HepG2 (cell line): ENCODE data around the gene AMIGO1. TPM values are rescaled to one million over a fixed set of nuclear protein-coding genes. Genes with fewer than 3 reads are reported as not detected.

ENCODE experiments used
- ATF6 ChIP-seq: sonication (generic); formaldehyde crosslinking; conservative IDR thresholded peaks from 2 replicates; pipeline ENCODE4 v1.4.0; 2020; ENCODE audit warnings: missing genetic modification reagents
- XRCC5 ChIP-seq: fragments of 200-400 bp; formaldehyde crosslinking; optimal IDR thresholded peaks from 2 replicates; pipeline ENCODE3; 2017; ENCODE audit warnings: mild to moderate bottlenecking, low read length
- ZBED4 ChIP-seq: sonication (generic); formaldehyde crosslinking; IDR thresholded peaks from 2 replicates; pipeline ENCODE4 v1.4.0; 2020; ENCODE audit warnings: missing genetic modification reagents, borderline replicate concordance
- ZMYM3 ChIP-seq: sonication (generic); formaldehyde crosslinking; IDR thresholded peaks from 2 replicates; pipeline ENCODE4 v1.5.1; 2020; ENCODE audit warnings: mild to moderate bottlenecking, missing genetic modification reagents
- ZNF235 ChIP-seq: sonication (generic); formaldehyde crosslinking; IDR thresholded peaks from 2 replicates; pipeline ENCODE4 v1.8.1; 2023; ENCODE audit warnings: mild to moderate bottlenecking, missing genetic modification reagents, borderline replicate concordance
- ZNF280D ChIP-seq: sonication (generic); formaldehyde crosslinking; IDR thresholded peaks from 2 replicates; pipeline ENCODE4 v1.5.1; 2020; ENCODE audit warnings: mild to moderate bottlenecking, missing genetic modification reagents
- polyA plus RNA-seq, 8 experiments: library from polyadenylated mRNA; depleted of rRNA in 3 of 8; stranded (reverse) in 7 of 8; unstranded in 1 of 8; fragments of >200 nt; fragmentation: Illumina TruSeq in 4 of 8; extraction: Trizol in 4 of 8; gene quantifications; 2 replicates each; pipeline versions ENCODE4 v1.2.1 to v1.2.3, GENCODE V29; 2011 to 2016; ENCODE audit warnings: low read depth in 4 of 8, missing spikeins in 1 of 8, mixed read lengths in 1 of 8; ENCODE audit not compliant: insufficient read depth in 1 of 8
- total RNA-seq, 5 experiments: library from RNA; depleted of rRNA; stranded (reverse); fragments of >200 nt; fragmentation: Illumina TruSeq; extraction: Trizol; gene quantifications; 2 replicates each; pipeline ENCODE4 v1.2.3, GENCODE V29; 2016; ENCODE audit warnings: low read depth in 1 of 5
- TF ChIP-seq, protein P1 (sequence below): sonication (generic); formaldehyde crosslinking; IDR thresholded peaks from 2 replicates; pipeline ENCODE4 v1.9.0; 2022; ENCODE audit warnings: missing genetic modification reagents, mild to moderate bottlenecking, borderline replicate concordance
- TF ChIP-seq, protein P2 (sequence below): sonication (generic); formaldehyde crosslinking; IDR thresholded peaks from 2 replicates; pipeline ENCODE4 v1.4.0; 2020; ENCODE audit warnings: missing genetic modification reagents
- TF ChIP-seq, protein P3 (sequence below): sonication (generic); formaldehyde crosslinking; IDR thresholded peaks from 2 replicates; pipeline ENCODE4 v1.4.0; 2020; ENCODE audit warnings: missing genetic modification reagents, mild to moderate bottlenecking, borderline replicate concordance

Gene AMIGO1
- total and polyA plus RNA-seq, 2 of the 13 experiments (the other 11 are each of a cell fraction or from before 2014, with no cell fraction given), result 0.40 to 1.3 TPM

- 0 out of 2 replicates have a peak, but pooled peaks have one; percentile 20 for TF ChIP-seq ZBED4 (CRISPR knock-in tag)
- TF ChIP-seq, protein P1, sequence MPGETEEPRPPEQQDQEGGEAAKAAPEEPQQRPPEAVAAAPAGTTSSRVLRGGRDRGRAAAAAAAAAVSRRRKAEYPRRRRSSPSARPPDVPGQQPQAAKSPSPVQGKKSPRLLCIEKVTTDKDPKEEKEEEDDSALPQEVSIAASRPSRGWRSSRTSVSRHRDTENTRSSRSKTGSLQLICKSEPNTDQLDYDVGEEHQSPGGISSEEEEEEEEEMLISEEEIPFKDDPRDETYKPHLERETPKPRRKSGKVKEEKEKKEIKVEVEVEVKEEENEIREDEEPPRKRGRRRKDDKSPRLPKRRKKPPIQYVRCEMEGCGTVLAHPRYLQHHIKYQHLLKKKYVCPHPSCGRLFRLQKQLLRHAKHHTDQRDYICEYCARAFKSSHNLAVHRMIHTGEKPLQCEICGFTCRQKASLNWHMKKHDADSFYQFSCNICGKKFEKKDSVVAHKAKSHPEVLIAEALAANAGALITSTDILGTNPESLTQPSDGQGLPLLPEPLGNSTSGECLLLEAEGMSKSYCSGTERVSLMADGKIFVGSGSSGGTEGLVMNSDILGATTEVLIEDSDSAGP (CRISPR knock-in tag), result no peak
- TF ChIP-seq ZNF280D, result no peak
- TF ChIP-seq, protein P2, sequence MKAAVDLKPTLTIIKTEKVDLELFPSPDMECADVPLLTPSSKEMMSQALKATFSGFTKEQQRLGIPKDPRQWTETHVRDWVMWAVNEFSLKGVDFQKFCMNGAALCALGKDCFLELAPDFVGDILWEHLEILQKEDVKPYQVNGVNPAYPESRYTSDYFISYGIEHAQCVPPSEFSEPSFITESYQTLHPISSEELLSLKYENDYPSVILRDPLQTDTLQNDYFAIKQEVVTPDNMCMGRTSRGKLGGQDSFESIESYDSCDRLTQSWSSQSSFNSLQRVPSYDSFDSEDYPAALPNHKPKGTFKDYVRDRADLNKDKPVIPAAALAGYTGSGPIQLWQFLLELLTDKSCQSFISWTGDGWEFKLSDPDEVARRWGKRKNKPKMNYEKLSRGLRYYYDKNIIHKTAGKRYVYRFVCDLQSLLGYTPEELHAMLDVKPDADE (CRISPR knock-in tag), result no peak
- TF ChIP-seq ZMYM3 (CRISPR knock-in tag), result no peak
- TF ChIP-seq, protein P3, sequence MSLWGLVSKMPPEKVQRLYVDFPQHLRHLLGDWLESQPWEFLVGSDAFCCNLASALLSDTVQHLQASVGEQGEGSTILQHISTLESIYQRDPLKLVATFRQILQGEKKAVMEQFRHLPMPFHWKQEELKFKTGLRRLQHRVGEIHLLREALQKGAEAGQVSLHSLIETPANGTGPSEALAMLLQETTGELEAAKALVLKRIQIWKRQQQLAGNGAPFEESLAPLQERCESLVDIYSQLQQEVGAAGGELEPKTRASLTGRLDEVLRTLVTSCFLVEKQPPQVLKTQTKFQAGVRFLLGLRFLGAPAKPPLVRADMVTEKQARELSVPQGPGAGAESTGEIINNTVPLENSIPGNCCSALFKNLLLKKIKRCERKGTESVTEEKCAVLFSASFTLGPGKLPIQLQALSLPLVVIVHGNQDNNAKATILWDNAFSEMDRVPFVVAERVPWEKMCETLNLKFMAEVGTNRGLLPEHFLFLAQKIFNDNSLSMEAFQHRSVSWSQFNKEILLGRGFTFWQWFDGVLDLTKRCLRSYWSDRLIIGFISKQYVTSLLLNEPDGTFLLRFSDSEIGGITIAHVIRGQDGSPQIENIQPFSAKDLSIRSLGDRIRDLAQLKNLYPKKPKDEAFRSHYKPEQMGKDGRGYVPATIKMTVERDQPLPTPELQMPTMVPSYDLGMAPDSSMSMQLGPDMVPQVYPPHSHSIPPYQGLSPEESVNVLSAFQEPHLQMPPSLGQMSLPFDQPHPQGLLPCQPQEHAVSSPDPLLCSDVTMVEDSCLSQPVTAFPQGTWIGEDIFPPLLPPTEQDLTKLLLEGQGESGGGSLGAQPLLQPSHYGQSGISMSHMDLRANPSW (CRISPR knock-in tag), result no peak
- no peak for TF ChIP-seq ATF6
- no peak for TF ChIP-seq XRCC5
- no peak for TF ChIP-seq ZNF235
Observed at GRCh38 chr1:109546311-109547109, 37.0 kb upstream of the AMIGO1 start (continued).
